ENCODE results near the gene PRDX2.
A peak's percentile ranks its signal among the peaks of the same experiment; 100 is the strongest.
"Not testable (repeated sequence)": the region's sequence is repeated elsewhere in the genome, so short reads cannot be mapped to it uniquely, and the experiment has no call there.

Gene PRDX2

GRCh38 chr19:12800466-12800770, 1.2 kb downstream of the PRDX2 start:
- no peak for TF ChIP-seq Cebpa-rat (IDR thresholded peaks at IDR 0.05)
- Histone ChIP-seq H4K20me1 (peaks cover 21% of the 10 kb centered on the region), H3K4me3 (peak overlapping the region; percentile 90), H3K4me2 (peak overlapping the region; percentile 87), H3K36me3 (peaks cover 41% of the 10 kb centered on the region), H3K9ac (peak overlapping the region; percentile 97), H3K27ac (peak overlapping the region; percentile 92; the same call in 1 of the 2 replicates), H3K27me3 (no peaks in the 10 kb centered on the region), H3K9me3 (no peaks in the 10 kb centered on the region), H3K4me1 (peaks cover 52% of the 10 kb centered on the region)

- H3K27ac ChIP-seq, result no peak overlapping the region
- H3K27me3 ChIP-seq, result no peaks in the 10 kb centered on the region
- H3K9ac ChIP-seq, result peak overlapping the region; percentile 97
- H3K4me2 ChIP-seq, result peak overlapping the region; percentile 87
- H4K20me1 ChIP-seq, result peaks cover 21% of the 10 kb centered on the region
- no peaks in the 10 kb centered on the region for H3K9me3 ChIP-seq
- TF ChIP-seq Cebpa-rat (IDR thresholded peaks at IDR 0.05), result no peak
- peak overlapping the region; percentile 90 for H3K4me3 ChIP-seq
- H3K36me3 ChIP-seq, result peaks cover 41% of the 10 kb centered on the region
- H3K4me1 ChIP-seq, result peaks cover 52% of the 10 kb centered on the region
These were observed 1.7 kb downstream of the PRDX2 start for GRCh38 chr19:12799742-12800465.

- not testable (repeated sequence) for H3K27me3 ChIP-seq, H3K9ac ChIP-seq, H3K9me3 ChIP-seq, H3K4me2 ChIP-seq, H3K27ac ChIP-seq, H3K4me3 ChIP-seq
- Histone ChIP-seq H4K20me1 (peaks cover 28% of the 10 kb centered on the region), H3K4me1 (peaks cover 46% of the 10 kb centered on the region), H3K36me3 (peaks cover 41% of the 10 kb centered on the region)
These were observed 4.0 kb downstream of the PRDX2 start for GRCh38 chr19:12797607-12798006.

- no peak overlapping the region for H3K27ac ChIP-seq
- H3K4me1 ChIP-seq, result peaks cover 42% of the 10 kb centered on the region
- H3K36me3 ChIP-seq, result peaks cover 41% of the 10 kb centered on the region
- H4K20me1 ChIP-seq, result peaks cover 32% of the 10 kb centered on the region
- H3K4me2 ChIP-seq, result no peak overlapping the region
- H3K4me3 ChIP-seq, result no peak overlapping the region
- TF ChIP-seq Cebpa-rat (IDR thresholded peaks at IDR 0.05), result no peak
- H3K9me3 ChIP-seq, result no peaks in the 10 kb centered on the region
- H3K27me3 ChIP-seq, result no peaks in the 10 kb centered on the region
- H3K9ac ChIP-seq, result no peak overlapping the region
These were observed 4.4 kb downstream of the PRDX2 start for GRCh38 chr19:12797141-12797587.

GRCh38 chr19:12796146-12797071, 5.2 kb downstream of the PRDX2 start:
- Histone ChIP-seq H4K20me1 (peaks cover 40% of the 10 kb centered on the region), H3K4me2 (peak overlapping the region; percentile 47), H3K9ac (no peak overlapping the region), H3K4me1 (peaks cover 39% of the 10 kb centered on the region), H3K9me3 (no peaks in the 10 kb centered on the region), H3K27me3 (no peaks in the 10 kb centered on the region), H3K27ac (no peak overlapping the region), H3K4me3 (no peak overlapping the region), H3K36me3 (peaks cover 41% of the 10 kb centered on the region)
- no peak for TF ChIP-seq Cebpa-rat (IDR thresholded peaks at IDR 0.05)

GRCh38 chr19:12794971-12795381, 6.6 kb downstream of the PRDX2 start:
- peaks cover 33% of the 10 kb centered on the region for H3K36me3 ChIP-seq
- peaks cover 43% of the 10 kb centered on the region for H3K4me1 ChIP-seq
- no peaks in the 10 kb centered on the region for H3K27me3 ChIP-seq
- H3K9me3 ChIP-seq, result no peaks in the 10 kb centered on the region
- no peak overlapping the region for H3K9ac ChIP-seq
- TF ChIP-seq Cebpa-rat (IDR thresholded peaks at IDR 0.05), result no peak
- H3K4me3 ChIP-seq, result no peak overlapping the region
- peak overlapping the region; percentile 98 for H3K4me2 ChIP-seq
- no peak overlapping the region for H3K27ac ChIP-seq
- H4K20me1 ChIP-seq, result peaks cover 28% of the 10 kb centered on the region

- no peak for TF ChIP-seq Cebpa-rat (IDR thresholded peaks at IDR 0.05)
- peak overlapping the region; percentile 95 for H3K4me3 ChIP-seq
- H3K27ac ChIP-seq, result peak overlapping the region; percentile 95
- peaks cover 39% of the 10 kb centered on the region for H3K4me1 ChIP-seq
- no peaks in the 10 kb centered on the region for H3K27me3 ChIP-seq
- no peaks in the 10 kb centered on the region for H3K9me3 ChIP-seq
- H4K20me1 ChIP-seq, result peaks cover 25% of the 10 kb centered on the region
- peak overlapping the region; percentile 91 for H3K9ac ChIP-seq
- H3K36me3 ChIP-seq, result peaks cover 27% of the 10 kb centered on the region
- peak overlapping the region; percentile 98 for H3K4me2 ChIP-seq
These were observed 7.2 kb downstream of the PRDX2 start for GRCh38 chr19:12794196-12794941.

- peak overlapping the region; percentile 91 for H3K9ac ChIP-seq
- peak overlapping the region; percentile 95 for H3K27ac ChIP-seq
- no peak for TF ChIP-seq Cebpa-rat (IDR thresholded peaks at IDR 0.05)
- H3K27me3 ChIP-seq, result no peaks in the 10 kb centered on the region
- no peaks in the 10 kb centered on the region for H3K9me3 ChIP-seq
- peaks cover 25% of the 10 kb centered on the region for H4K20me1 ChIP-seq
- peaks cover 46% of the 10 kb centered on the region for H3K4me1 ChIP-seq
- peaks cover 19% of the 10 kb centered on the region for H3K36me3 ChIP-seq
- H3K4me2 ChIP-seq, result peak overlapping the region; percentile 98
- peak overlapping the region; percentile 95 for H3K4me3 ChIP-seq
These were observed 8.1 kb downstream of the PRDX2 start for GRCh38 chr19:12793290-12794195.

- peaks cover 12% of the 10 kb centered on the region for H3K36me3 ChIP-seq
- H3K9me3 ChIP-seq, result no peaks in the 10 kb centered on the region
- peaks cover 25% of the 10 kb centered on the region for H4K20me1 ChIP-seq
- H3K9ac ChIP-seq, result peak overlapping the region; percentile 91
- H3K27ac ChIP-seq, result peak overlapping the region; percentile 95
- no peak for TF ChIP-seq Cebpa-rat (IDR thresholded peaks at IDR 0.05)
- peak overlapping the region; percentile 95 for H3K4me3 ChIP-seq
- H3K4me1 ChIP-seq, result peaks cover 53% of the 10 kb centered on the region
- H3K27me3 ChIP-seq, result no peaks in the 10 kb centered on the region
- peak overlapping the region; percentile 98 for H3K4me2 ChIP-seq
These were observed 8.7 kb downstream of the PRDX2 start for GRCh38 chr19:12792853-12793289.
